Peyer's patch (tissue), 4 donors: ENCODE measurements around the gene FAT1.

Source experiments
- CTCF ChIP-seq, 6 experiments: fragments of 450-650 bp in 4 of 6; fragments of 200-600 bp in 2 of 6; sonication (generic) in 1 of 6; IDR thresholded peaks; one replicate each; pipeline ENCODE4 v1.5.1; 2017 to 2019; ENCODE audit warnings: antibody characterized with exemption in 6 of 6, mild to moderate bottlenecking in 3 of 6, moderate library complexity in 1 of 6
- POLR2A ChIP-seq, 2 donors: fragments of 450-650 bp; IDR thresholded peaks; one replicate each; pipeline ENCODE4 v1.5.1; 2017; ENCODE audit warnings: antibody characterized with exemption in 2 of 2, mild to moderate bottlenecking in 2 of 2, moderate library complexity in 2 of 2

GRCh38 chr4:186758929-186759682 lies 35.5 kb upstream of the FAT1 start:
- no peak for TF ChIP-seq CTCF (IDR thresholded peaks at IDR 0.05)
- no peak for TF ChIP-seq POLR2A (IDR thresholded peaks at IDR 0.05)
